PC-3 (cell line): Measurements from ENCODE around the gene GTF2H4. TPM values are rescaled to one million over a fixed set of nuclear protein-coding genes. Genes with fewer than 3 reads are reported as not detected.

Source experiments
- ATAC-seq: fragments of 200-7000 bp; cut with Tn5 transposase; 2 replicates; pipeline ENCODE4 v1.9.1; 2020; ENCODE audit warnings: mild to moderate bottlenecking, moderate library complexity
- BruUV-seq: library from RNA; stranded (reverse); fragments of 400-500 nt; replicated peaks from 2 replicates; lab custom pipeline; 2021; lab: Mats Ljungman, UMichigan
- CTCF ChIA-PET: fragments of 300-600 bp; sonication (Branson Sonifier 250); formaldehyde crosslinking; loops from one replicate; lab custom pipeline; 2022; ENCODE audit warnings: antibody characterized with exemption; lab: Charles Lee
- POLR2A ChIA-PET: fragments of 300-600 bp; sonication (Branson Sonifier 250); formaldehyde crosslinking; loops from one replicate; lab custom pipeline; 2022; ENCODE audit warnings: antibody characterized with exemption; ENCODE audit not compliant: unreplicated experiment; lab: Charles Lee
- DNase-seq: peaks from one replicate; pipeline ENCODE4 v3.0.0-alpha.2; 2015
- H2AFZ ChIP-seq: fragments of 300-600 bp; sonication (generic); 2 replicates; pipeline ENCODE4 v1.6.0; 2016; ENCODE audit warnings: antibody characterized with exemption, low read length
- H3F3A ChIP-seq: fragments of 300-600 bp; sonication (generic); one replicate; pipeline ENCODE4 v1.6.0; 2017; ENCODE audit warnings: antibody characterized with exemption, low read length, control low read depth, mild to moderate bottlenecking; ENCODE audit not compliant: unreplicated experiment
- H3K27ac ChIP-seq: fragments of 300-600 bp; sonication (generic); 2 replicates; pipeline ENCODE4 v1.5.1; 2016; ENCODE audit warnings: mild to moderate bottlenecking, low read length
- H3K27me3 ChIP-seq: fragments of 300-600 bp; sonication (generic); 2 replicates; pipeline ENCODE4 v1.6.1; 2016; ENCODE audit warnings: low read length, mixed read lengths
- H3K36me3 ChIP-seq: fragments of 300-600 bp; sonication (generic); 2 replicates; pipeline ENCODE4 v1.6.1; 2016; ENCODE audit warnings: low read depth, mixed run types, low read length, mixed read lengths
- H3K4me1 ChIP-seq: fragments of 300-600 bp; sonication (generic); 2 replicates; pipeline ENCODE4 v1.5.1; 2016; ENCODE audit warnings: low read length; ENCODE audit not compliant: insufficient read depth
- H3K4me2 ChIP-seq: fragments of 300-600 bp; sonication (generic); 2 replicates; pipeline ENCODE4 v1.6.0; 2016; ENCODE audit warnings: low read length
- H3K4me3 ChIP-seq: fragments of 300-600 bp; sonication (generic); 2 replicates; pipeline ENCODE4 v1.5.1; 2016; ENCODE audit warnings: mild to moderate bottlenecking, low read length, mixed read lengths
- H3K79me2 ChIP-seq: fragments of 300-600 bp; sonication (generic); 2 replicates; pipeline ENCODE4 v1.6.1; 2017; ENCODE audit warnings: low read length, mixed read lengths
- H3K9ac ChIP-seq: fragments of 300-600 bp; sonication (generic); 2 replicates; pipeline ENCODE4 v1.6.0; 2016; ENCODE audit warnings: mild to moderate bottlenecking, low read length
- H3K9me2 ChIP-seq: fragments of 300-600 bp; sonication (generic); replicated peaks from 2 replicates; pipeline ENCODE4 v1.6.1; 2016; ENCODE audit warnings: mixed run types, low read length, mixed read lengths
- H3K9me3 ChIP-seq: fragments of 300-600 bp; sonication (generic); 2 replicates; pipeline ENCODE4 v1.6.1; 2016; ENCODE audit warnings: low read length, mixed read lengths
- H4K20me1 ChIP-seq: fragments of 300-600 bp; sonication (generic); 2 replicates; pipeline ENCODE4 v1.6.1; 2016; ENCODE audit warnings: low read length, mixed read lengths
- CTCF ChIP-seq: fragments of 300-600 bp; sonication (generic); conservative IDR thresholded peaks from 2 replicates; pipeline ENCODE4 v1.5.1; 2017; ENCODE audit warnings: antibody characterized with exemption, low read depth, mild to moderate bottlenecking, low read length
- EZH2 ChIP-seq: fragments of 300-600 bp; sonication (generic); IDR thresholded peaks from one replicate; pipeline ENCODE4 v1.6.1; 2017; ENCODE audit warnings: antibody characterized with exemption, mild to moderate bottlenecking, low read length; ENCODE audit not compliant: unreplicated experiment
- EZH2phosphoT487 ChIP-seq: fragments of 300-600 bp; sonication (generic); IDR thresholded peaks from 2 replicates; pipeline ENCODE4 v1.6.1; 2018; ENCODE audit warnings: mild to moderate bottlenecking, antibody characterized with exemption, low read length, borderline replicate concordance
- intact Hi-C: fragments of 100-400 bp; cut with micrococcal nuclease; formaldehyde crosslinking; loops from 2 replicates; pipeline ENCODE4 v1.9.0; 2023
- total RNA-seq: library from RNA; depleted of rRNA; stranded (reverse); fragments of >200 nt; gene quantifications from 2 replicates; pipeline ENCODE4 v1.2.3, GENCODE V29; 2014

The GTF2H4 gene
- total RNA-seq, 1 experiment from 2014 or later: 28.7 TPM

GRCh38 chr6:30883685-30884520, 24.1 kb upstream of the GTF2H4 start, which contains the start of gene DDR1:
DDR1 (plus strand) TSS chr6:30884519; CDS start chr6:30888730, 4,211 bp downstream.
- Histone ChIP-seq H4K20me1 (peaks cover 18% of the 10 kb centered on the region), H3K9me2 (no peaks in the 10 kb centered on the region), H3K9me3 (no peaks in the 10 kb centered on the region), H3K9ac (peak within 1 kb of the TSS; percentile 92), H2AFZ (peak within 1 kb of the TSS; percentile 33; the same call in 1 of the 2 replicates), H3K4me2 (peak within 1 kb of the TSS; percentile 91), H3K4me3 (peak within 1 kb of the TSS; percentile 70), H3K4me1 (peaks cover 58% of the 10 kb centered on the region), H3K79me2 (peaks cover 57% of the 10 kb centered on the region), H3K27ac (peak within 1 kb of the TSS; percentile 93), H3K36me3 (peaks cover 4% of the 10 kb centered on the region; the same call in 1 of the 2 replicates), H3K27me3 (no peaks in the 10 kb centered on the region), H3F3A (no peaks in the 10 kb centered on the region)
- peak; percentile 31 for ATAC-seq
- TF ChIP-seq EZH2: no peak
- no peak for TF ChIP-seq EZH2phosphoT487
- peak; percentile 75 for DNase-seq
- no TSS peak for BruUV-seq
- ChIA-PET POLR2A (interaction anchor here (0.5 to 1.0 kb wide), 8 partner anchors 24 to 696 kb away, joined by 3 to 26 read pairs (median 5); partner anchors contain the start of gene GTF2H4), CTCF (interaction anchor here (0.6 to 1.3 kb wide), 4 partner anchors 64 to 187 kb away, joined by 3 to 5 read pairs (median 3); no protein-coding TSS in a partner anchor)
- intact Hi-C loops: no loop called here

GRCh38 chr6:30884521-30885480, 23.2 kb upstream of the GTF2H4 start:
- peak; percentile 54 for DNase-seq
- TSS peak; percentile 42 for BruUV-seq
- Histone ChIP-seq H2AFZ (0 out of 2 replicates have a peak overlapping the region, but pooled peaks have one; percentile 33), H3K9me3 (no peaks in the 10 kb centered on the region), H3K79me2 (peaks cover 64% of the 10 kb centered on the region), H3F3A (no peaks in the 10 kb centered on the region), H3K9ac (peak overlapping the region; percentile 92), H3K4me1 (peaks cover 58% of the 10 kb centered on the region), H3K4me3 (peak overlapping the region; percentile 70), H3K27ac (peak overlapping the region; percentile 93), H3K9me2 (no peaks in the 10 kb centered on the region), H4K20me1 (peaks cover 19% of the 10 kb centered on the region), H3K4me2 (peak overlapping the region; percentile 91), H3K36me3 (peaks cover 9% of the 10 kb centered on the region; the same call in 1 of the 2 replicates), H3K27me3 (no peaks in the 10 kb centered on the region)
- TF ChIP-seq EZH2phosphoT487: no peak
- ChIA-PET CTCF (interaction anchor here (1.1 to 1.3 kb wide), 3 partner anchors 29 to 186 kb away, joined by 3 to 5 read pairs (median 3); partner anchors contain the start of gene VARS2), POLR2A (interaction anchor here (0.5 to 0.9 kb wide), 6 partner anchors 37 to 1729 kb away, joined by 3 to 8 read pairs (median 5); no protein-coding TSS in a partner anchor)
- intact Hi-C loops: loop anchor here (1.0 kb wide), 1 partner anchor 30 kb away; the partner anchor contains the start of gene VARS2
- ATAC-seq: peak; percentile 9

- Histone ChIP-seq H3K79me2 (peaks cover 64% of the 10 kb centered on the region), H4K20me1 (peaks cover 19% of the 10 kb centered on the region), H3K27me3 (no peaks in the 10 kb centered on the region), H3K4me3 (peak overlapping the region; percentile 70), H3K9me2 (no peaks in the 10 kb centered on the region), H3K4me1 (peaks cover 58% of the 10 kb centered on the region), H3F3A (no peaks in the 10 kb centered on the region), H3K9ac (peak overlapping the region; percentile 92), H3K27ac (peak overlapping the region; percentile 93), H2AFZ (no peak overlapping the region), H3K9me3 (no peaks in the 10 kb centered on the region), H3K4me2 (peak overlapping the region; percentile 91), H3K36me3 (peaks cover 15% of the 10 kb centered on the region; the same call in 1 of the 2 replicates)
- ChIA-PET CTCF (interaction anchor here (1.1 kb wide), 1 partner anchor 28 kb away, joined by 5 read pairs; the partner anchor contains the start of gene VARS2), POLR2A (interaction anchor here (0.5 to 0.6 kb wide), 3 partner anchors 137 to 1730 kb away, joined by 8 to 16 read pairs (median 8); no protein-coding TSS in a partner anchor)
- peak; percentile 79 for DNase-seq
- TSS peak; percentile 77 for BruUV-seq
- no peak for TF ChIP-seq EZH2
- TF ChIP-seq CTCF: no peak
- TF ChIP-seq EZH2phosphoT487: no peak
- intact Hi-C loops: loop anchor here (1.0 kb wide), 1 partner anchor 29 kb away; the partner anchor contains the start of gene VARS2
- ATAC-seq: peak; percentile 35
These were observed 22.5 kb upstream of the GTF2H4 start for GRCh38 chr6:30885481-30885998.
